GM12873 (cell line): ENCODE results near the gene RNF7.

ENCODE experiments used
- TF ChIP-seq, protein P1 (sequence below): IDR thresholded peaks from 2 replicates; pipeline ENCODE4 v1.5.1; 2012; ENCODE audit warnings: low read depth, mild to moderate bottlenecking, moderate library complexity, low read length, control low read depth; ENCODE audit not compliant: insufficient read depth; ENCODE audit errors: missing control alignments

The RNF7 gene

DNA sequence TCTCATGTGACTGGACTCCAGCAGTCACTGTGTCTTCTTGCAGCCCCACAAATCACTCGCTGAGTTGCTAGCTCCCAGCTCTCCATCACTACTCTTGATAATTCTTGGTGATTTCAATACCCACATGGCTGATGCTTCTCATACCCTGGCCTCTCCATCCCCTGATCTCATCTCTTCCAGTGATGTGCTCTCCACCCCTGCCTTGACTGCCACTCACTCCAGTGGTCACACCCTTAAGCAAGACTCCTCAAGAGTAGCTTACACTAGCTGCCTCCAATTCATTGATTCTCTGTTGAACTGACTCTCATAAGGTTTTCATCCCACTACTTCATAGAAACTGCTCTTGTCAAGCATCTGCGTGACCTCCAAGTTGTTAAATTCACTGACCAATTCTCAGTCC lies 25.9 kb downstream of the RNF7 start:
- TF ChIP-seq, protein P1, sequence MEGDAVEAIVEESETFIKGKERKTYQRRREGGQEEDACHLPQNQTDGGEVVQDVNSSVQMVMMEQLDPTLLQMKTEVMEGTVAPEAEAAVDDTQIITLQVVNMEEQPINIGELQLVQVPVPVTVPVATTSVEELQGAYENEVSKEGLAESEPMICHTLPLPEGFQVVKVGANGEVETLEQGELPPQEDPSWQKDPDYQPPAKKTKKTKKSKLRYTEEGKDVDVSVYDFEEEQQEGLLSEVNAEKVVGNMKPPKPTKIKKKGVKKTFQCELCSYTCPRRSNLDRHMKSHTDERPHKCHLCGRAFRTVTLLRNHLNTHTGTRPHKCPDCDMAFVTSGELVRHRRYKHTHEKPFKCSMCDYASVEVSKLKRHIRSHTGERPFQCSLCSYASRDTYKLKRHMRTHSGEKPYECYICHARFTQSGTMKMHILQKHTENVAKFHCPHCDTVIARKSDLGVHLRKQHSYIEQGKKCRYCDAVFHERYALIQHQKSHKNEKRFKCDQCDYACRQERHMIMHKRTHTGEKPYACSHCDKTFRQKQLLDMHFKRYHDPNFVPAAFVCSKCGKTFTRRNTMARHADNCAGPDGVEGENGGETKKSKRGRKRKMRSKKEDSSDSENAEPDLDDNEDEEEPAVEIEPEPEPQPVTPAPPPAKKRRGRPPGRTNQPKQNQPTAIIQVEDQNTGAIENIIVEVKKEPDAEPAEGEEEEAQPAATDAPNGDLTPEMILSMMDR = no peak

DNA sequence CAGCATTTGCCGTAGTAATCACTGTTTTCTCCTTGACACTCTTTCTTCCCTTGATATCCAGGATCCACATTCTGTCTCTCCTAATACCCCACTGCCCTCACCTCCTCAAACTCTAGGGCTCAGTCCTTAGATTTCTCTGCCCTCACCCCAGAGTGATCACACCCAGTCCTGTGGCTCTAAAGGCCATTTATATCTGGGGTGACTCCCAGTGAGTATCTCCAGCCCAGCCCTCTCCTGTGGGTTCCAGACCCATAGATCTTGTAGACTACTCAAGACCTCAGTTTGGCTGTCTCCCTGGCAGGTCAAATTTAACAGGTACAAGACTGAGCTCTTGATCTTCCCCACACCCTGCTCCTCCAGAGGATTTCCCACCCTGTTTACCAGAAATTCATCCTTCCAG lies 26.4 kb downstream of the RNF7 start:
- TF ChIP-seq, protein P1 = no peak

DNA sequence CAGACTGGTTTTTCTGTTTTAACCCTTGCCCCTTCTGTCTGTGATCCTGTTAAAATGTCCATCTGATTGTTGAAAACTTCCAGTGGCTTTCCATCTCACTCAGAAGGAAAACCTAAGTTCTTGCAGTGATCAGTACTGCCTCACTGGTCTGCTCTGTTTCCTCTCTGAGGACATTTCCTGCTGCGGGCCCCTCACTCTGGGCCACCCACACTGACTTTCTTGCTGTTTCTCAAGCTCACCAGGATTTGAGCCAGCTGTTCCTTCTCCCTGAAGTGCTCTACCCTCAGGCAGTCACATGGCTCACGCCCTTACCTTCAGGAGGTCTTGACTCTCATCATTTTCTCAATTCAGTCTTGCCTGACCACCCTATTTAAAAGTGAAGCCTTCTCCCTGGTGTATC lies 26.9 kb downstream of the RNF7 start:
- TF ChIP-seq, protein P1 = no peak

DNA sequence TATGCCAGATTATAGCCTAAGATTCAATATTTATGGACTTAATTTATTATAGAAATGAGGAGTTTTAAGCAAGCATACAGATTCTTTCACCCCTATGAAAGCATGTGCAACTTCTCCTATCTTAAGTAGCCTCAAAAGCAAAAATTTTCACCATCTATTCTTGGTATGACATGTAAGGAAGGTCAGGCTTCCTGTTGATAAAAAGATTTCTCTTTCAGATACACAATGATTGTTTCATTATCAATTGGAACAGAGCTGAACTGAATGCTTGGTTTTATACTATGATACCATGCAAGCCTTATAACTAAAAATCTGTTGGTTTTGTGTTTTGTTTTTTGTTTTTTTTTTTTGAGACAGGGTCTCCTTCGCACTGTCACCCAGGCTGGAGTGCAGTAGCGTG lies 29.0 kb downstream of the RNF7 start:
- TF ChIP-seq, protein P1 = no peak

- TF ChIP-seq, protein P1 = no peak
Measured at GRCh38 chr3:141769221-141769894, 31.3 kb downstream of the RNF7 start.

DNA sequence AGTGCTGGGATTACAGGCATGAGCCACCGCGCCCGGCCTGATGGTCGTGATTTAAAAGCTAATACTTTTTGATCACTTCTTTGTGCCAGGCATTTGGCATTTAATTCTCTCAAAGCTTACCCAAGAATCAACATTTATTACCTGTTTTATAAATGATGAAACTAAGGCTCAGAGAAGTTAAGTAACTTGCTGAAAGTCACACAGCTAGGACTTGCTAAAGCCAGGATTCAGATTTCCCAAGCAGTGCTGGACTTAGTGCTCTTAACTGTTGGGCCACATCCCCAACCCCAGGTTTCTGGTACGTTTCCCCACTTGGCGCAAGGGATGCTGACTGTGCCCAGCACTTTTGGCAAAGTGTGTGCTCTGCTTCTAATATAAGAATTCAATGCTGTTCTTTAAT lies 35.6 kb downstream of the RNF7 start:
- TF ChIP-seq, protein P1 = no peak

DNA sequence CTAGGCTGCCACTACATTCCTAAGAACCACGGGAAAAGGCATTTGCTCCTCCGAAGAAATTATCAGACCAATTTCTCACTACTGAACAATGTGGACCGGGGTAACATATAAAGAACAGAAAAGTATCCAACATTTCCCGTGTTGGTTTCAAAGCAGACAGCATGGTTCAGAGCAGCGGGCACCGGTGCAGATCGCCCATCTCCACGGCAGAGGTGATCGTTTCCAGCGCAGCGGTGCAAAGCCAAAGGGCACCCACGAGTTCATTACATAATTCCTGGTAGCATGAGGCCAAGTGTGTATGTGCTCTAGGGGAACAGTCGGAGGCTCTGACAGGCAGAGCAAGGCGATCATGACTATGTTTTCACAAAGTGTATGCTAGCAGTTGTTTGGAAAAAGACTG lies 38.3 kb downstream of the RNF7 start:
- TF ChIP-seq, protein P1 = no peak

GRCh38 chr3:141776885-141777284 lies 38.8 kb downstream of the RNF7 start:
- TF ChIP-seq, protein P1 = no peak
